GM19395 (cell line): Measurements from ENCODE around the gene INPPL1.

ENCODE experiments used
- ATAC-seq: cut with Tn5 transposase; IDR thresholded peaks from one replicate; pipeline ENCODE4 v1.9.1; 2021; ENCODE audit warnings: mild to moderate bottlenecking, moderate library complexity; ENCODE audit not compliant: unreplicated experiment

Gene INPPL1

DNA sequence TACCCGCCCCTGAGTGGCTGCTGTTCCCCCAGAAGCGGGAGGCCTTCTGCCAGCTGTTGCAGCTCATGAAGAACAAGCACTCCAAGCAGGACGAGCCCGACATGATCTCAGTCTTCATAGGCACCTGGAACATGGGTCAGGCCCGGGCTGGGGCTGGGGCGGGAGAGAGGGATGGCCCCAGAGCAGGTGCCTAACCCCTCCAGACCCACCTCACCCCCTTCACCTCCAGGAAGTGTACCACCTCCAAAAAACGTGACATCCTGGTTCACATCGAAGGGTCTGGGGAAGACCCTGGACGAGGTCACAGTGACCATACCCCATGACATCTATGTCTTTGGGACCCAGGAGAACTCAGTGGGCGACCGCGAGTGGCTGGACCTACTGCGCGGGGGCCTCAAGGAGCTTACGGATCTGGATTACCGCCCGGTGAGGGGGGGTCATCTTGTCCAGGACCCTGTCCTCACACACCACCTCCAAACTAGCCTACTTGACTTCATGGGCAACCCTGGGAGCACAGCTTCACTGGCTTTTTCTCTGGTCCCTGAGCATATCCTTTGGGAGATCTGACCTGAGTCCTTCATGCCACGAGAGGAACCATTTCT, 6.3 kb downstream of the INPPL1 start:
- no peak for ATAC-seq

DNA sequence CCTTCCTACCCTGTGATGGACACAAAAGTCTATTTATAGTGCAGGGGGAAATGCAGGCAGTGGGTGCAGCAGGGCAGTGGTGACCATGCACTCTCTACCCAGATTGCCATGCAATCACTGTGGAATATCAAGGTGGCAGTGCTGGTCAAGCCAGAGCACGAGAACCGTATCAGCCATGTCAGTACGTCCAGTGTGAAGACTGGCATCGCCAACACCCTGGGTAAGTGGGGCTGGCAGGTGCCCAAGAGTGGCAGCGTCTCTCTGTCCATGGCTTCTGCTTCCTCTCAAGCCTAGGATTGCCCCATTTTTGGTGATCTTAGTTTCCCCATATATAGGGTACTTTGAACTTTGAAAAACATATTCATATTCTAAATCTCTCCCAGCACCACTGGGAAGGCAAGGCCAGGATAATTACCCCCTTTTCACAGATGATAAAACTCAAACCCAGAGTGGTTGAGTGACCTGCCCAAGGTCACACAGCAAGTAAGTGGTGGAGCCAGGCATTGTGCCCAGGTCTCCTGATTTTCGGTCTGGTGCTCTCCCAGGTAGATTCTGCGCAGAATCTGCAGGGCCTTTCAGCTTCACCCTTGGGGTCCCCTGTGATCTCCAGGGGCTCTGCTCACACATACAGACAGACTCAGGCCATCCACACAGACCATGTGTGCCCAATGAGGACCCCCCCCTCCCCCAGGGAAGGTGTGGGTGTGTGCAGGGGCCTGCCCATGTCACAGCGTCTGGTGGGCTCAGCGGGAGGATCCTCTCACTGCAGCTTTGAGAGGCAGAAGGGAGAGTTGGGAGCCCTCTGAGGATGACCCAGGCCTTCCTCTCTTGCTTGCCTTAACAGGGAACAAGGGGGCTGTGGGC, 7.1 kb downstream of the INPPL1 start:
- no peak for ATAC-seq

- ATAC-seq: no peak
These were observed 7.9 kb downstream of the INPPL1 start for GRCh38 chr11:72232260-72233055.

DNA sequence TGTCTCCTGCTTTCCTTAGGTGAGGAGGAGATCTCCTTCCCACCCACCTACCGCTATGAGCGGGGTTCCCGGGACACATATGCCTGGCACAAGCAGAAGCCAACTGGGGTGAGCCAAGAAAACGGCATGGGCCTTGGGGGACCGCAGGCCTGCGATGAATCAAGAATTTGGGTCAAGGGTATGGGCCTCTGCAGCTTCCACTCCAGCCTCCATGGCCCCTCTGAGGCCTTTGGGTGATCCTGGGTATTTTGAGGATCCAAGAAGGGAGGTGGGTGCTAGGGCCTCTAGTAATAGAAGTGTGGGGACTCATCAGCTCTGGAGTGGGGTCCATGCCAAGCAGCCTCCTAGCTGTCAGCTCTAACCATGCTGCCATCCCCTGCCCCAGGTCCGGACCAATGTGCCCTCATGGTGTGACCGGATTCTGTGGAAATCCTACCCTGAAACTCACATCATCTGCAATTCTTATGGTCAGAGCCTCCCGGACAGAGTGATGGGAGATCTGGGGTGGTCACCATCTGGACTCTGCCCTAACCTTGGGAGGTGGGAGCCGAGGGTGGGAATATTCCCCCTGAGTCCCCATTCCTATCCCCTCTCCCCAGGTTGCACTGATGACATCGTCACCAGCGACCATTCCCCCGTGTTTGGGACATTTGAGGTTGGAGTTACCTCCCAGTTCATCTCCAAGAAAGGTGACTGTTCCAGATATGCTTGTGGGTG, 8.6 kb downstream of the INPPL1 start:
- no peak for ATAC-seq

GRCh38 chr11:72233773-72234513, 9.4 kb downstream of the INPPL1 start:
- no peak for ATAC-seq

- ATAC-seq: no peak
These were observed 9.9 kb downstream of the INPPL1 start for GRCh38 chr11:72234514-72234830.

DNA sequence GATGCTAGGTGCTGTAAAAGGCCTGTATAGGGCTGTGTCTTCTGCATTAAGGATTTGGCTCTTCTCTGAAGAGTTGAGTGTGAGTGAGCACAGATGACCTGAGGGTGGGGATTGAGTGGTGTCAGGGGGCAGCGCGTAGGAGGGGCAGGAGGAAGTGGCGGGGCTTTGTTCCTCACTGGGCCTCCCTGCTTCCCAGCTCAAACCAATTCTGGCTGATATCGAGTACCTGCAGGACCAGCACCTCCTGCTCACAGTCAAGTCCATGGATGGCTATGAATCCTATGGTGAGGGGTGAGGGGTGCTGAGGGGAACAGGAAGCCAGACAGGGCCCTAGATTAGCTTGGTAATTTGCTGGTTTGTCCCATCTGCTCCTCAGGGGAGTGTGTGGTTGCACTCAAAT, 10.4 kb downstream of the INPPL1 start:
- no peak for ATAC-seq

GRCh38 chr11:72235351-72236057, 10.9 kb downstream of the INPPL1 start:
- ATAC-seq: no peak

GRCh38 chr11:72236083-72236697, 11.6 kb downstream of the INPPL1 start:
- no peak for ATAC-seq

DNA sequence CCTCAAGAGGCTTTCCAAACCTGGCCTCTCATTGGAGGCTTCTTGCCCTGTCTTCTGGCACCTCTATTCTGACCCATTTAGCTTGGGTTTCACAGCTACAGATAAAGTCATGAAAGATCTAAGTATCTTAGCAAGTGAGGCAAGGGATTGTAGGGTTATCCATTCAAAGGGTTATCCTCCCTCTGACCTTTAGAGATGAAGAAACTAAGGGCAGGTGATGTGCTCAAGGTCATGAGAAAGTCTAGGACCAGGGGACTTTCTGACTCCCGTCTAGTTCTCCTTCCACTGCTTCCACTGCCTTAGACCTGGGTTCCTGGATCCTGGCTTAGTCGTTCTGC, 12.2 kb downstream of the INPPL1 start:
- ATAC-seq: no peak

DNA sequence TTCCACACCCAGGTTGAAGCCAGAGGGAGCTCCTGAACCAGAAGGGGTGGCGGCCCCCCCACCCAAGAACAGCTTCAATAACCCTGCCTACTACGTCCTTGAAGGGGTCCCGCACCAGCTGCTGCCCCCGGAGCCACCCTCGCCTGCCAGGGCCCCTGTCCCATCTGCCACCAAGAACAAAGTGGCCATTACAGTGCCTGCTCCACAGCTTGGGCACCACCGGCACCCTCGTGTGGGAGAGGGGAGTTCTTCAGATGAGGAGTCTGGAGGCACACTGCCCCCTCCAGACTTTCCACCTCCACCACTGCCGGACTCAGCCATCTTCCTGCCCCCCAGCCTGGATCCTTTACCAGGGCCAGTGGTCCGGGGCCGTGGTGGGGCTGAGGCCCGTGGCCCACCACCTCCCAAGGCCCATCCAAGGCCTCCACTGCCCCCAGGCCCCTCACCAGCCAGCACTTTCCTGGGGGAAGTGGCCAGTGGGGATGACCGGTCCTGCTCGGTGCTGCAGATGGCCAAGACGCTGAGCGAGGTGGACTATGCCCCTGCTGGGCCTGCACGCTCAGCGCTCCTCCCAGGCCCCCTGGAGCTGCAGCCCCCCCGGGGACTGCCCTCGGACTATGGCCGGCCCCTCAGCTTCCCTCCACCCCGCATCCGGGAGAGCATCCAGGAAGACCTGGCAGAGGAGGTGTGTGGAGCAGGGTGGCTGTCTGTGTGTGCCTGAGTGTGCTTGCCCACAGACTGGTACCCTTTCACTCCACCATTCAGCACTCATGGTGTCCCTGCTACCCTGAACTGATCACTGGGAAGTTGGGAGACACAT, 12.8 kb downstream of the INPPL1 start:
- ATAC-seq: no peak

DNA sequence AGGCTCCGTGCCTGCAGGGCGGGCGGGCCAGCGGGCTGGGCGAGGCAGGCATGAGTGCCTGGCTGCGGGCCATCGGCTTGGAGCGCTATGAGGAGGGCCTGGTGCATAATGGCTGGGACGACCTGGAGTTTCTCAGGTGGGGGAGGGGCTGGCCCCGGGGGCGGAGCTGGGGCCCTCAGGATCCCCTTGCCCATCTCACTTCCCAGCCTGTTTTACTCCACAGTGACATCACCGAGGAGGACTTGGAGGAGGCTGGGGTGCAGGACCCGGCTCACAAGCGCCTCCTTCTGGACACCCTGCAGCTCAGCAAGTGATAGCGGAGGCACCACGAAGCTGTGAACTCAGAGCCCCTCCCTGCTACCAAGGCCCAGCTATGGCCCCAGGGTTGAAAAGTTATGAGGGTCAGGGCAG, 13.5 kb downstream of the INPPL1 start:
- ATAC-seq: no peak

- no peak for ATAC-seq
These were observed 14.1 kb downstream of the INPPL1 start for GRCh38 chr11:72238492-72239312.

DNA sequence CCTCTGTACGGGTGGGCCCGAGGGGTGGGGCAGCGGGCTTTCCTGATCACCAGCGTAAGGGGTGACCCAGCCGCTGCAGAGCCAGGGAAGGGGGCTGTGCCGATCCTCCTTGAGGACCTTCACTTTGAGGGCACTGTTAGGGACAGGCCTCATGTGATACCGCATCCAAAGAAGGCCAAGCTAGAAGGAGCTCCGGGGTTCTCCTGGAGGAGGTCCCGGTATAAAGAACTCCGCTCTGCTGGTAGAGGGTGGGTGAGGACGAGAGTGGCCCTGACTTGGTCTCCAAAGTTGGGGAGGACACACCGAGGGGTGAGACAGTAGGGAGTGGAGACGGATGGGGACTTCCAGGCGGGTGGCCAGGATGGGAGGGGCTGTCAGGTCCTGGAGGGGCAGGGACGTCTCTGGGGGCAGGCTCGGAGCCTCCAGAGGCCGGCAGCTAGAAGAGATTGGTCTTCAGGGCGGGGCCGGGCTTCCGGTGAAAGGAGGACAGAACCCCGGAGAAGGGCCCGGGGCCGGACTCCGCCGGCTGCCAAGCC, 14.8 kb downstream of the INPPL1 start:
- ATAC-seq: no peak

DNA sequence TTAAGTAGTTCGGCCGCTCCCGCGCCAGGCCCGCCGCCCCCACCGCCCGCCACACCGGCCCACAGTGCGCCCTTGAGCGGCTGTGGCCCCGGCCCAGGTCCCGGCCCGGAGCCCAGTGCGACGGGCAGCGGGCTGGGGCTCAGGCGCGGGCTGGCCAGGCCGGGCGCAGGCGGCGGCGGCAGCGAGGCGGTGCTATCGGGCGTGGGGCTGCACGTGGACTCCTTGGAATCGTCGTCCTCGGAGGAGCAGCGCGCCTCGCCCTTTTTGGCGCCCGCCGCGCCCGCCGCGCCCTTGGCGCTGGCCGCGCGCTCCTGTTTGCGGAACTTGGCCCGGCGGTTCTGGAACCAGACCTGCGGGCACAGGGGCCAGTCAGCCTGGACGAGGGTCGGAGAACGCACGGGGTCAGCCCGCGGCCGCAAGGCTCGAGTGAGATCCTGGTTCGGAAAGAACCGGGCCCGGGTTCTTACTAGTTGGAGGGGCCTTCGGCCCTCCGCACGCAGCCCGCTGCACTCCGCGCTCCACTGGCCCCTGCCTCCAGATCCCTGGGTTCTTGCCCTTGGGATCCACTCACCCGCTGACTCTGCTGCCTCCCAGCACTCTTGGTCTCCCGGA, 15.4 kb downstream of the INPPL1 start:
- ATAC-seq: no peak

GRCh38 chr11:72240461-72241290, 16.1 kb downstream of the INPPL1 start:
- ATAC-seq: no peak
